Stimulated activated CD4-positive, alpha-beta T cell treated with anti-CD3 and anti-CD28 coated beads, Interleukin-1b, Interleukin-23, amount 100 ng/mL, for 1 hour (primary cell): ENCODE measurements around the gene NFIA.

Experiments used
- DNase-seq, 2 donors: peaks; one replicate each; pipeline ENCODE4 v3.0.0-alpha.2; 2020; ENCODE audit warnings: low read depth in 2 of 2

The NFIA gene

GRCh38 chr1:61332796-61333195, 250.4 kb downstream of the NFIA start:
- no peak for DNase-seq

- DNase-seq, result no peak
These were observed 252.6 kb downstream of the NFIA start for GRCh38 chr1:61334718-61335589.

DNA sequence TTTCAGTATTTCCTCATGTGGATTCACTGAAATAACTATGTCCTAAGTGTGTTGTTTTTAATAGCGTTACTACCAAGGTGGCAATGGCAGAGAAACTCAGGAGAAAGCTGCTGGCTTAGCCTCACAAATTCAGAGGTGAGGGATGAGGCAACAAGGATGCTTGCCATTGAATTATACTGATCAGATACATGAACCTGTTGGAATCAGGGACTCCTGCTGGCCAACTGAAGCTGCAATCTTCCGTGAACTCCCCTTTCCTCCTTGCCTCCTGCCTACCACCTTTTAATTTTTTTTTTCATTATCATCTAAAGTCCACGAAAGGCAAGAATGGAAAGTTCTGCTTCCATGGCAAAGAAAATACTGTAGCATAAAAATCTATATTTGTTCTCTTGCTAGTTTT, 254.7 kb downstream of the NFIA start:
- no peak for DNase-seq

GRCh38 chr1:61337441-61337951, 255.1 kb downstream of the NFIA start:
- DNase-seq, result no peak

- DNase-seq, result no peak
These were observed 255.9 kb downstream of the NFIA start for GRCh38 chr1:61337981-61338848.

DNA sequence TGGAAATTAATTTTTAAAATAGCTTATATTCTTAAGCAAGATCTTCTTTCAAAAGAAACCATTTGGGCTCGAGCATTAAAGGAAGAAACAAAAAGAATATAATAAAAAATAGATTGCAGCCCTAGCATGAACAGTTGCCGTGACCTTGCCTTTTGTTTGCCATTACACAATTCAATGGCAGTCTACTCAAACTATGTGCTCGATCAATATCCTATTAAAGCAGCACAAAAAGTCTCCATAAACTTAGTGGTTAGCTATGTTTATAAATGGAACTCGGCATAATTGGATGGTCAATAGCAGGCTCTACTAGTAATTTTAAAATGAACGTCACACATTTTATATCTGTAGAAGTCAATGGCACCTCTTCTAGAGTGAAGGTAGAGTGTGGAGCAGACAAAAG, 256.5 kb downstream of the NFIA start:
- no peak for DNase-seq

DNA sequence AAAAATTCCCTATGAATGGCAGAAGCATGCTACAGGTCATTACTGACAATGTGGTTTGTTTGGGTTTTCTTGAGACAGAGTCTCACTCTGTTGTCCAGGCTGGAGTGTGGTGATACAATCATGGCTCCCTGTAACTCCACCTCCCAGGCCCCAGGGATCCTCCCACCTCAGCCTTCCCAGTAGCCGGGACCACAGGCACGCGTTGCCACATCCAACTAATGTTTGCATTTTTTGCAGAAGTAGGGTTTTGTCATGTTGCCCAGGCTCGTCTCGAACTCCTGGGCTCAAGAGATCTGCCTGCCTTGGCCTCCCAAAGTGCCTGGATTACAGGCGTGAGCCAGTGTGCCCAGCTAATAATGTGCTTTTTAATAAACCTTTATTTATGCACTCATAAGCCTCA, 259.1 kb downstream of the NFIA start:
- DNase-seq, result no peak

DNA sequence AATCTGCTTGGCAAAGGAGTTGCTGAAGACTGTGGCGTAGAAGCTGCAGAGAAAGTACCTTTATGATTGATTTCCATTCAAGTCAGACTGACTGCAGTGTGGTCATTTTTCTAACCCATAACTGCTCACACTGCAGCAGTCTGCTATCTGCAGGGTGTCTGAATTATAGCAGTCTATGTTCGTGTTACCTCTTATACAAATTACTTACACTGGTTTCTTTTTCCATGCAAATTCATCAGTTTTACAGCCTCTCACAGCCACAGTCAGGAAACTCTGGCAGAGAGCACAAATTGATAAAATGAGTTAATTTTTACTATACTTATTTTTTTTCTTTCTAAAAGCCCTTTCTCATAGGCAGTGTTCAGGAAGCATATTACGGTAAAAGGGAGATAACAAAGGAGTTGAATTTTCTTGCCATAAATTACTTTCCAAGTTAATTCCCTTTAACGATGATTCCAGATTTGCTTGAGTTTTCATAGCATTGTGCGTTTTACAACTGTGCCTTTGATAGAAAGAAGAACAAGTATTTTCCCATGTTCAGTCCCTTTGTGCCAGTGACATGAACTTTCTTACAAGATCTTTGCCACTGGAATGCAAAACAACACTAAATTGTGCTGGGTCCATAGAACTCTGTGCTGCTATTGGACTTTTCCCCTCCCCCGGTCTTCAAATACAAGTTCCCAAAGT, 261.5 kb downstream of the NFIA start:
- DNase-seq, result no peak

DNA sequence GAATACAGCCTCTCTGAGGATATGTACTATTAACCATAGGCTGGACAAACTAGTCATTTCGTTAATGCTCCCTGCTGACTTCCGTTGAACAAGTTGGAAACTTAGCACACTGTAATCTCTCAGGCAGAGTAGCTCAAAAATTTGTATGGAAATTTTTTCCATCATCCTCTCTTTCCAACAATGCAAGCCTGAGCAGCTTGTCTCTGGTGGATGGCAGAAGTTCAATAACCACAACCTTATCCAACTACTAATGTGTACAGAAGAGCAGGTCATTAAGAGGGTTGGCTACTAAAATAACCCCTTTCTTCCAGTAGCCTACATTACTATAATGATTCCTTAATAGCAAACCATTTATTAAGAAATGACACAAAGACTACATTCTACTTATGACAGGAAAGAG, 262.3 kb downstream of the NFIA start:
- no peak for DNase-seq

DNA sequence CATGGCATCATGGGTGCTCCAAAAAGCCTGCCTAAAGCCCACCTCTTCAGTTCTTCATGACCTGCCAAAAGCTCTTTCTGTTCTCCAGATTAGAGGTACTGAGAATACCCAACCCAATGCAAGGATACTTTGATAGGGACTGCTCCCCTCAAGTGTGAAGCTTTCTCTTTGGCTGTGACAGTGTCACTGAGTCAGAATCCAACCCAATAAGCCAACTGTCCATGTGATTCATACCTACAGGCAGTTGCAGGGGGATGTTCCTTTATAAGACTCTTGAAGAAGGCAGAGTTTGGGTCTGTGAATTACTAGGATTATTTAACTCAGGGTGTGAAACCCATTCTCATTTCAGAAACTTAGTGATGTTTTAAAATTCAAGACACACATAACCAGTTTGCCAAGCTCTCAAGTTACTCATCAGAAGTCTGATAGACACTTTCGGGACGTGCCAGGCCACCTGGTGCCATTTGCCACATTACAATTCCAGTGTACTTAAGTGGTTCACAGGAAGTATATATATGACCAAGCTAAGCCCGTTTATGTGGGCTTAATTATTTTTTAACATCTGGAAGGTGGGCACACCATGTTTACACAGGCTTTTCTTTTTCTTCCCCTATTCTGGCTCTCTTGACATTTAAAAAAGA, 265.8 kb downstream of the NFIA start:
- no peak for DNase-seq

DNA sequence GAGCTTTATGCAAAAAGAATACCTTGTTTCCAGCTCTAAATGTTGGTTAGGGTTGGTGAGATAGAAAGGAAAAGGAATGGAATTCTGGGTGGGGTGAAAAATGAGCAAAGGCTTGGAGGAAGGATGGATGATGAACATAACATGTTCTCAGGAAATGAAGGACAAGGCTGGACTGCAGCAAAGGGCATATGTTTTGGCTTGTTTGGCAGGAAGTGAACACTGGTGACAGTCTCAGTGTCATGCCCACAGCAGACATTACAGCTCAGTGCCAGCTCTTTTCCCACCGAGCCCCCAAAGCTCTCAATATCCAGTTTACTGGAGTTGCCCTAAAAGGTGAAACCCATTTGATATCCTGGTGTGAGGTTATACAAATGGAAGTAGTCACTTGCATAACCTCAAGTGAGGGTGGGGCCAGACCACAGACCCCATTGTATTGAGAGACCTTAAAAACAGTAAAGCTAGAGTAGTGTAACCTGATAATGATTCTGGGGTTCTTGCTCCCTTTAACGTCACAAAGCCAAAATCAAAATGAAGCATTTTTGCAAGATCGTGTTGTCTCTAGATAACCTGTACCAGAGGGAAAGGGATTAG, 270.6 kb downstream of the NFIA start:
- DNase-seq, result no peak

DNA sequence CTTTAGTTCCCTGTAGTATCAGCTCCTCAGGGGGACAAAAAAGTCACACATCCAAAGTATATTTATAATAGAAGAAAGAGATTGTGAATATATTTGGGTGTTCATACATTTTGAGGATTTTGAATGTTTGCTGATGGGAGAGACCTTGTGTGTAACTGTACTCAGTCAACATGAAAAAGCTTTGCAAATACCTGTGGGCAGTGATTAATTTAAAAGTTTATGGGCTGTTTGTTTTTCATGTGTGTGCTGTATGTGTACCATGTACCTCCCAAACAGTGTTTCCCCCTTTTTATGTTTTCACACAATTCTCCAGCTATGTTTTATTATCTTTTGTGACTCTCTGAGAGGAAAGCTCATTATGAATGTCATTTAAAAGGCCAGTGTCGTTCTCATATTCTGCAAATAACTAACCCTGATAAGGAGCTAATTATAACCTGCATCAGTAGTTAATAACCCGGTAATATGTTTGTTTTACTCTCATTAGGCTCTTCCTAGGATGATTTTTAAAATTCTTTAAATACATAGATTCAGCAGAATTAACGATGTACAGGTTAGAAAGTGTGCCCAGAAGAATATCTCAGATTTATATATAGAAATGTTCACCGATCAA, 271.5 kb downstream of the NFIA start:
- no peak for DNase-seq

- no peak for DNase-seq
These were observed 273.7 kb downstream of the NFIA start for GRCh38 chr1:61356016-61356415.

- no peak for DNase-seq
These were observed 274.6 kb downstream of the NFIA start for GRCh38 chr1:61356995-61357394.

GRCh38 chr1:61357539-61357938, 275.2 kb downstream of the NFIA start:
- no peak for DNase-seq

DNA sequence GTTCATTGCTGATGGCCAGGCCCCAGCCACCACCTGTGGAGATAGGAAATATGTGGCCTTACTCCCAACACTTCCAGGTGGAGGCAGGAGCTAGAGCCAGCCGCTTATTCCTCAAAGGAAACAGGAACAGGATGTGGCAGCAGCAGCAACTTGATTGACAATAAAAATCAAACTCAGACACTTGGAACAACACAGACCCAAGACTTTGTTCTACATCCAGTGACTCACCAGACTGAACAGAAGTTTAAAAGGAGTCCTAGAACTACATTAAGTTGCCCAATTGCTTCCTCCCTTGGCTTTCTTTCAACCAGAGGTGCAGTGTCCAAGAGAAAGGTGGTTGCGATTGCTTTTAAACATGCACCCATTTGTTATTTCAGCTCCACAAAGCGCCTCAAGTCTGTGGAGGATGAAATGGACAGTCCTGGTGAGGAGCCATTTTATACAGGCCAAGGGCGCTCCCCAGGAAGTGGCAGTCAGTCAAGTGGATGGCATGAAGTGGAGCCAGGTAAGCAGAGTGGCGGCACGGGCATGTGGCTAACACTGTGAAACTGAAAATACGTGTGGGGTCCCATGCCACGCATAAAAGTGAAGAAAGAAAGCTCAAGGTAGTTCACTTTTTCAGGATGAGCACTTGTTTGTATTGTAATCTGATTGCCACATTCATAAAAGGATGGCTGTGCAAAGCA, 276.6 kb downstream of the NFIA start:
- no peak for DNase-seq

GRCh38 chr1:61361931-61362330, 279.6 kb downstream of the NFIA start:
- no peak for DNase-seq

DNA sequence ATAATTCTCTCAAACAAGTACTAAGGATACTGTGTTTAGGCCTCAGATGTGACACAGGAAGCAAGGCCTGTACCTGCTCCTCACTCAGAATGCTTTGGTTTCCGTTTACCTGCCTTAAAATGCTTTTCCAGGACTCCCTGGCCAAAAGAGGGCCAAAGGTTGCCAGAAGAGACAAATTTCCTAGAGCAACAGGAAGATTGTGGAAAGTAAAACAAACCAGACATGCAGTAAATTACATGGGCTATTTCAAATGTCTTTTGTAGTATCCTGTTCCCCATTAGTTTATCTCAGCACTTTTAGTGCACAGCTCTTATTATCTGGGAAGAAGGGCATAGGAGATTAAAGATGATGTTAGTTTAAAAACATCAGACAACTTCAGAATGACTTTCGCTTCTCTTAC, 280.0 kb downstream of the NFIA start:
- DNase-seq, result no peak

DNA sequence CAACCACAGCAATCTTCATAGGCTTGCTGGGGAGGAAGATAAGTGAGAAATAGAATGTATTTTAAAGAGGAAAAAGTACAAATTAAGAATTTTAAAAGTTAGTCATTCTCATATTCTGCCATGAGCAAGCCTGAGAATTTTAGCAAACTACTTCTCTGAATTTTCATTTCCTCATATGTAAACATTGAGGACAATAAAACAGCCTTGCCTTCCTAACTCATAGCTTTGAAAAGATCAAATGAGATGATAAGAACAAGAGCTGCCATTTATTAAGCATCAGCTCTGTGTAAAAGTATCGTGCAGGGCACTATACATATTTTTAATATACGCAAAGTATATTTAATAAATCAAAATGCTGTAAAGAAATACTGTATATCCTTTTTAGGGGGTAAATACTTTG, 286.0 kb downstream of the NFIA start:
- no peak for DNase-seq

GRCh38 chr1:61368876-61369275, 286.5 kb downstream of the NFIA start:
- DNase-seq, result no peak
